SK-N-SH (cell line): ENCODE results near the gene POU6F2. TPM values are rescaled to one million over a fixed set of nuclear protein-coding genes. Genes with fewer than 3 reads are reported as not detected.

Source experiments
- CTCF ChIA-PET: fragments of 300-600, 350-600 bp; formaldehyde crosslinking; extraction: SDS; loops from one replicate; lab custom pipeline; 2021; lab: Yijun Ruan, JAX
- POLR2A ChIA-PET: fragments of 350-600 bp; sonication (Branson Sonifier 250); formaldehyde crosslinking; extraction: SDS; loops from one replicate; lab custom pipeline; 2020; ENCODE audit warnings: antibody characterized with exemption, inconsistent platforms; lab: Yijun Ruan, JAX
- DNase-seq: peaks from one replicate; pipeline ENCODE4 v3.0.0; 2012
- H2AFZ ChIP-seq: fragments of 200-600 bp; sonication (generic); 2 replicates; pipeline ENCODE4 v1.8.1; 2016; ENCODE audit warnings: antibody characterized with exemption, mild to moderate bottlenecking, low read depth
- H3F3A ChIP-seq: fragments of 200-600 bp; sonication (generic); replicated peaks from 2 replicates; pipeline ENCODE3; 2016; ENCODE audit warnings: antibody characterized with exemption, mild to moderate bottlenecking; ENCODE audit not compliant: insufficient read depth
- H3K27ac ChIP-seq, 2 experiments: fragments of 200-500 bp in 1 of 2; fragments of 200-600 bp in 1 of 2; sonication (Bioruptor generic) in 1 of 2; sonication (generic), shearing (Covaris generic) in 1 of 2; 2 replicates each; pipeline versions ENCODE4 v1.5.1 to v1.6.1; 2014 to 2016; ENCODE audit warnings: low read depth in 2 of 2, inconsistent platforms in 1 of 2, low read length in 1 of 2, mild to moderate bottlenecking in 1 of 2, mixed read lengths in 1 of 2
- H3K27me3 ChIP-seq: fragments of 200-600 bp; sonication (generic), shearing (Covaris generic); 2 replicates; pipeline ENCODE4 v1.6.1; 2016; ENCODE audit warnings: mixed run types; ENCODE audit not compliant: insufficient read depth
- H3K36me3 ChIP-seq, 2 experiments: fragments of 200-500 bp in 1 of 2; fragments of 200-600 bp in 1 of 2; sonication (Bioruptor generic) in 1 of 2; sonication (generic) in 1 of 2; replicated peaks in 1 of 2; 2 replicates each; pipeline versions ENCODE3 to v1.5.1; 2014 to 2016; ENCODE audit warnings: low read length in 1 of 2, mild to moderate bottlenecking in 1 of 2; ENCODE audit not compliant: insufficient read depth in 2 of 2, control insufficient read depth in 1 of 2
- H3K4me1 ChIP-seq, 2 experiments: fragments of 200-500 bp in 1 of 2; fragments of 200-600 bp in 1 of 2; sonication (Bioruptor generic) in 1 of 2; sonication (generic), shearing (Covaris generic) in 1 of 2; 2 replicates each; pipeline versions ENCODE4 v1.5.1 to v1.6.1; 2014 to 2016; ENCODE audit warnings: low read depth in 1 of 2, low read length in 1 of 2, mixed run types in 1 of 2; ENCODE audit not compliant: insufficient read depth in 2 of 2, control insufficient read depth in 1 of 2
- H3K4me2 ChIP-seq: fragments of 200-600 bp; sonication (generic), shearing (Covaris generic); 2 replicates; pipeline ENCODE4 v1.6.1; 2017; ENCODE audit warnings: mixed run types
- H3K4me3 ChIP-seq, 2 experiments: fragments of 200-500 bp in 1 of 2; fragments of 200-600 bp in 1 of 2; sonication (Bioruptor generic) in 1 of 2; sonication (generic), shearing (Covaris generic) in 1 of 2; 2 replicates each; pipeline versions ENCODE4 v1.5.1 to v1.8.1; 2014 to 2016; ENCODE audit warnings: low read depth in 2 of 2, inconsistent platforms in 1 of 2, low read length in 1 of 2, mild to moderate bottlenecking in 1 of 2, mixed read lengths in 1 of 2, moderate library complexity in 1 of 2
- H3K79me2 ChIP-seq: fragments of 200-600 bp; sonication (generic); 2 replicates; pipeline ENCODE4 v1.8.1; 2017; ENCODE audit warnings: mild to moderate bottlenecking; ENCODE audit not compliant: insufficient read depth
- H3K9ac ChIP-seq: fragments of 200-600 bp; sonication (generic); 2 replicates; pipeline ENCODE4 v1.6.1; 2017; ENCODE audit warnings: mixed run types
- H3K9me2 ChIP-seq: fragments of 200-600 bp; sonication (generic); 2 replicates; pipeline ENCODE4 v1.6.1; 2017; ENCODE audit warnings: mixed run types
- H3K9me3 ChIP-seq: fragments of 200-600 bp; sonication (generic); 2 replicates; pipeline ENCODE4 v1.6.1; 2017; ENCODE audit warnings: mixed run types, mild to moderate bottlenecking, moderate library complexity
- H4K20me1 ChIP-seq: fragments of 200-600 bp; sonication (generic); 2 replicates; pipeline ENCODE4 v1.6.1; 2017; ENCODE audit warnings: mild to moderate bottlenecking, mixed run types; ENCODE audit not compliant: insufficient read depth
- CHD2 ChIP-seq: fragments of 150-350 bp; IDR thresholded peaks from 2 replicates; pipeline ENCODE4 v1.6.1; 2018; ENCODE audit warnings: low read length; ENCODE audit not compliant: partially characterized antibody
- EZH2phosphoT487 ChIP-seq: fragments of 200-600 bp; sonication (generic); IDR thresholded peaks from 2 replicates; pipeline ENCODE4 v1.6.1; 2017; ENCODE audit warnings: low read depth, mixed run types, mild to moderate bottlenecking, antibody characterized with exemption, moderate library complexity, borderline replicate concordance
- FOSL2 ChIP-seq: IDR thresholded peaks from 2 replicates; pipeline ENCODE4 v1.4.0; 2012; ENCODE audit warnings: low read depth, mild to moderate bottlenecking, moderate library complexity, borderline replicate concordance
- FOXM1 ChIP-seq: IDR thresholded peaks from 2 replicates; pipeline ENCODE4 v1.4.0; 2012; ENCODE audit warnings: low read depth, mild to moderate bottlenecking
- GABPA ChIP-seq: IDR thresholded peaks from 2 replicates; pipeline ENCODE4 v1.4.0; 2012; ENCODE audit warnings: low read depth, mild to moderate bottlenecking
- JUND ChIP-seq: IDR thresholded peaks from 2 replicates; pipeline ENCODE4 v1.4.0; 2012
- MAX ChIP-seq: IDR thresholded peaks from 2 replicates; pipeline ENCODE4 v1.4.0; 2012; ENCODE audit warnings: low read depth
- MXI1 ChIP-seq: IDR thresholded peaks from 2 replicates; pipeline ENCODE4 v1.6.1; 2012; ENCODE audit warnings: mild to moderate bottlenecking, low read depth, low read length, improper control_type of control experiment
- RAD21 ChIP-seq: IDR thresholded peaks from 2 replicates; pipeline ENCODE4 v1.6.1; 2012; ENCODE audit warnings: mild to moderate bottlenecking, low read length
- RFX5 ChIP-seq: IDR thresholded peaks from 2 replicates; pipeline ENCODE4 v1.6.1; 2012; ENCODE audit warnings: mild to moderate bottlenecking, improper control_type of control experiment, low read length
- RXRA ChIP-seq: IDR thresholded peaks from 2 replicates; pipeline ENCODE4 v1.4.0; 2012; ENCODE audit warnings: low read depth, mild to moderate bottlenecking, borderline replicate concordance
- SIN3A ChIP-seq: IDR thresholded peaks from 2 replicates; pipeline ENCODE4 v1.6.1; 2012; ENCODE audit warnings: low read depth, mild to moderate bottlenecking, low read length, moderate library complexity, borderline replicate concordance
- TEAD4 ChIP-seq: IDR thresholded peaks from 2 replicates; pipeline ENCODE4 v1.4.0; 2012; ENCODE audit warnings: mild to moderate bottlenecking, borderline replicate concordance; ENCODE audit not compliant: insufficient read depth
- WGBS: methylation state at CpG from one replicate; pipeline ENCODE4 v1.1.6; 2017; ENCODE audit warnings: low lambda C conversion rate; 5-methylcytosine and 5-hydroxymethylcytosine counted together
- polyA plus RNA-seq, 3 experiments: library from polyadenylated mRNA; depleted of rRNA; stranded (reverse); fragments of >200 nt; gene quantifications; 2 replicates each; pipeline ENCODE4 v1.2.3, GENCODE V29; 2012
- TF ChIP-seq, protein P1 (sequence below): IDR thresholded peaks from 2 replicates; pipeline ENCODE4 v1.4.0; 2012; ENCODE audit warnings: low read depth, borderline replicate concordance
- TF ChIP-seq, protein P2 (sequence below): fragments of 200-600 bp; sonication (generic); IDR thresholded peaks from 2 replicates; pipeline ENCODE4 v1.6.1; 2017; ENCODE audit warnings: antibody characterized with exemption, mild to moderate bottlenecking, moderate library complexity
- TF ChIP-seq, protein P3 (sequence below): IDR thresholded peaks from 2 replicates; pipeline ENCODE4; 2012

The POU6F2 gene
- polyA plus RNA-seq, 1 of the 3 experiments (the other 2 are of a cell fraction): under 0.01 TPM

GRCh38 chr7:39069896-39070881, 92.5 kb downstream of the POU6F2 start:
- H4K20me1 ChIP-seq: no peaks in the 10 kb centered on the region
- peaks cover 5% of the 10 kb centered on the region; the same call in 1 of the 2 replicates for H3K9me3 ChIP-seq
- H2AFZ ChIP-seq: no peak overlapping the region
- peaks cover 6% of the 10 kb centered on the region for H3K27me3 ChIP-seq
- no peaks in the 10 kb centered on the region; the same call in 1 of the 2 replicates for H3K79me2 ChIP-seq
- H3K4me2 ChIP-seq: no peak overlapping the region
- no peak for DNase-seq
- H3K9me2 ChIP-seq: peaks cover 3% of the 10 kb centered on the region; the same call in 1 of the 2 replicates
- CTCF ChIA-PET: interaction anchor here (1.5 kb wide), 1 partner anchor 396 kb away, joined by 4 read pairs; no protein-coding TSS in a partner anchor
- no peak overlapping the region for H3K4me3 ChIP-seq
- H3K4me1 ChIP-seq: no peaks in the 10 kb centered on the region
- POLR2A ChIA-PET: no interaction called here
- H3K36me3 ChIP-seq: no peaks in the 10 kb centered on the region
- no peaks in the 10 kb centered on the region for H3F3A ChIP-seq
- TF ChIP-seq RAD21 (no peak), FOSL2 (no peak), RXRA (no peak), TEAD4 (no peak), RFX5 (no peak), FOXM1 (no peak), CHD2 (no peak), GABPA (no peak), MXI1 (no peak), JUND (no peak), SIN3A (no peak), MAX (no peak), EZH2phosphoT487 (no peak)
- TF ChIP-seq, protein P1, sequence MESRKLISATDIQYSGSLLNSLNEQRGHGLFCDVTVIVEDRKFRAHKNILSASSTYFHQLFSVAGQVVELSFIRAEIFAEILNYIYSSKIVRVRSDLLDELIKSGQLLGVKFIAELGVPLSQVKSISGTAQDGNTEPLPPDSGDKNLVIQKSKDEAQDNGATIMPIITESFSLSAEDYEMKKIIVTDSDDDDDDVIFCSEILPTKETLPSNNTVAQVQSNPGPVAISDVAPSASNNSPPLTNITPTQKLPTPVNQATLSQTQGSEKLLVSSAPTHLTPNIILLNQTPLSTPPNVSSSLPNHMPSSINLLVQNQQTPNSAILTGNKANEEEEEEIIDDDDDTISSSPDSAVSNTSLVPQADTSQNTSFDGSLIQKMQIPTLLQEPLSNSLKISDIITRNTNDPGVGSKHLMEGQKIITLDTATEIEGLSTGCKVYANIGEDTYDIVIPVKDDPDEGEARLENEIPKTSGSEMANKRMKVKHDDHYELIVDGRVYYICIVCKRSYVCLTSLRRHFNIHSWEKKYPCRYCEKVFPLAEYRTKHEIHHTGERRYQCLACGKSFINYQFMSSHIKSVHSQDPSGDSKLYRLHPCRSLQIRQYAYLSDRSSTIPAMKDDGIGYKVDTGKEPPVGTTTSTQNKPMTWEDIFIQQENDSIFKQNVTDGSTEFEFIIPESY: no peak
- TF ChIP-seq, protein P2, sequence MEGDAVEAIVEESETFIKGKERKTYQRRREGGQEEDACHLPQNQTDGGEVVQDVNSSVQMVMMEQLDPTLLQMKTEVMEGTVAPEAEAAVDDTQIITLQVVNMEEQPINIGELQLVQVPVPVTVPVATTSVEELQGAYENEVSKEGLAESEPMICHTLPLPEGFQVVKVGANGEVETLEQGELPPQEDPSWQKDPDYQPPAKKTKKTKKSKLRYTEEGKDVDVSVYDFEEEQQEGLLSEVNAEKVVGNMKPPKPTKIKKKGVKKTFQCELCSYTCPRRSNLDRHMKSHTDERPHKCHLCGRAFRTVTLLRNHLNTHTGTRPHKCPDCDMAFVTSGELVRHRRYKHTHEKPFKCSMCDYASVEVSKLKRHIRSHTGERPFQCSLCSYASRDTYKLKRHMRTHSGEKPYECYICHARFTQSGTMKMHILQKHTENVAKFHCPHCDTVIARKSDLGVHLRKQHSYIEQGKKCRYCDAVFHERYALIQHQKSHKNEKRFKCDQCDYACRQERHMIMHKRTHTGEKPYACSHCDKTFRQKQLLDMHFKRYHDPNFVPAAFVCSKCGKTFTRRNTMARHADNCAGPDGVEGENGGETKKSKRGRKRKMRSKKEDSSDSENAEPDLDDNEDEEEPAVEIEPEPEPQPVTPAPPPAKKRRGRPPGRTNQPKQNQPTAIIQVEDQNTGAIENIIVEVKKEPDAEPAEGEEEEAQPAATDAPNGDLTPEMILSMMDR: no peak
- TF ChIP-seq, protein P3, sequence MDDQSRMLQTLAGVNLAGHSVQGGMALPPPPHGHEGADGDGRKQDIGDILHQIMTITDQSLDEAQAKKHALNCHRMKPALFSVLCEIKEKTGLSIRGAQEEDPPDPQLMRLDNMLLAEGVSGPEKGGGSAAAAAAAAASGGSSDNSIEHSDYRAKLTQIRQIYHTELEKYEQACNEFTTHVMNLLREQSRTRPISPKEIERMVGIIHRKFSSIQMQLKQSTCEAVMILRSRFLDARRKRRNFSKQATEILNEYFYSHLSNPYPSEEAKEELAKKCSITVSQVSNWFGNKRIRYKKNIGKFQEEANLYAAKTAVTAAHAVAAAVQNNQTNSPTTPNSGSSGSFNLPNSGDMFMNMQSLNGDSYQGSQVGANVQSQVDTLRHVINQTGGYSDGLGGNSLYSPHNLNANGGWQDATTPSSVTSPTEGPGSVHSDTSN: no peak
- no peak overlapping the region for H3K27ac ChIP-seq
- H3K9ac ChIP-seq: no peak overlapping the region
- WGBS: 19% methylated on average over 11 of the region's 11 CpGs
